ENCODE results near the gene BUB1.
"Not testable (repeated sequence)": the region's sequence is repeated elsewhere in the genome, so short reads cannot be mapped to it uniquely, and the experiment has no call there.

BUB1 gene

DNA sequence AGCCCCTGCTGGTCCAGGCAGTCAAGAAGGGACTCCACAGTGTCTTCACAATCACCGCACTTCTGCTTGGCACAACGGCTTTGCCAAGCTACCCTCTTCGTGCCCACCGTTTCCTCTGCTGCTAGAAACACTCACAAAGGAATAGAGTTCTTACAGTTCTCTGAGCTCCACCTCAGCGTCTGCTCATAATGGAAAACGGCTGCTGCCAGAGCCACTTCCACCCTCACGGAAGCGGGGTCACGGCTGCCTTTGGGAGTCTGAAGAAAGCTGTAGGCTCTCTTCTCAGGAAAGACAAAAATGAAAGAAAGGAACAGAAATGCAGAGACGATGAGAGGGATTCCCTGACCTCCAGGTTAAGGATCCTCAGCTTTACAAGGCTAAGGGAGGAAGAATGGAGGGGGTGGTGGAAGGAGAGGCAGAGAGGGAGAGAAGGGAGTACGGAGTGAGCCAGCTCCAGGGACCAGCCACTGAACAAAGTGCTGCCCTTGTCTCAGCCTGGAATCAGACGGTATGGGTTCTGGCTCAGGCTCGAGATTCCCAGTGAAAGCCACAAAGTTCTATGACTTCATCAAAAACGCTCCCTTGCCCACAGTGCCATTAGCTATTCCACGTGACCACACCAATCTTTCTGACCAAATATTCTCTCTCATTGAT, 88.1 kb downstream of the BUB1 start:
- DNase-seq: not testable (repeated sequence)

DNA sequence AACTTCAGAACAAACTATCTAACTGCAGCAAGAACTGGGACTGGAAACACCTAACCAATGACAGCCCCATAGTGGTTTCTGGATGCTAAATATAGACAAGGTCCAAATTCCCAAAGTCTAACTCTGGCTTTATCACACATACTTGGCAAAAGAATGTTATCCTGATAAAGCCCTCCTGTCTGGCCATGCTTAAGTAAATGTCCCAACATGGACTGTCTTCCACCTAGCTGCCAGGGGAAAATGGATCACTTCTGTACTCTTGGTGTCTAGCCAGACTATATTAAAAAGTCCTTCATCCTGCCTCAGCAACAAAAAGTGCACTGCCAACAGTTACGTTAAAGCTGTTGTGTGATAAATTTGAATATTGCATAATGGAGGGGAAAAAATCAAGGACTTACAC, 89.3 kb downstream of the BUB1 start:
- not testable (repeated sequence) for DNase-seq

Data from NCI-H345 (cell line).